ENCODE measurements around the gene CDC42EP3.

DNA sequence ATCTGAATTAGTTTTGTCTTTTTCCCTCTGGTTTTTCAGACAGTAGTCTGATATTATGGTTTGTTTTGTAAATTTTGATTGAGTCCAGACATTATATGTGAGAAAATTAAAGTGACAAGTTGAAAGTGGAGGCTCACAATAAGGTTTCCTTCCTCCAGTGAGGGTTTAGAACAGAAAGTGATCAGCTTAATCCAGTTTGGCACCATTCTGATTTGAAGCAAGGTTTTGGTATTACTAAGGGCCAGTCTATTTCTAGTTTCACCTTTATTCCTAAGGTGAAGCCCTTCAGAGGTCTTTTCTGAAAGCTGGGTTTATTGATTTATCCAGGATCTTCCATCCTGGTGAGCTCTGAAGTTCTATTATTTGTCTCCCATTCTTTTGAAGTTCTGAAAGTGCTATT lies 68.7 kb downstream of the CDC42EP3 start:
- no peak for TF ChIP-seq CTCF (IDR thresholded peaks at IDR 0.05; ENCODE audit: low read depth, low read length)
- TF ChIP-seq EZH2phosphoT487 (IDR thresholded peaks at IDR 0.05; ENCODE audit: low read depth) = no peak

All from OCI-LY3 (cell line).